ENCODE measurements around the gene C16orf78.

DNA sequence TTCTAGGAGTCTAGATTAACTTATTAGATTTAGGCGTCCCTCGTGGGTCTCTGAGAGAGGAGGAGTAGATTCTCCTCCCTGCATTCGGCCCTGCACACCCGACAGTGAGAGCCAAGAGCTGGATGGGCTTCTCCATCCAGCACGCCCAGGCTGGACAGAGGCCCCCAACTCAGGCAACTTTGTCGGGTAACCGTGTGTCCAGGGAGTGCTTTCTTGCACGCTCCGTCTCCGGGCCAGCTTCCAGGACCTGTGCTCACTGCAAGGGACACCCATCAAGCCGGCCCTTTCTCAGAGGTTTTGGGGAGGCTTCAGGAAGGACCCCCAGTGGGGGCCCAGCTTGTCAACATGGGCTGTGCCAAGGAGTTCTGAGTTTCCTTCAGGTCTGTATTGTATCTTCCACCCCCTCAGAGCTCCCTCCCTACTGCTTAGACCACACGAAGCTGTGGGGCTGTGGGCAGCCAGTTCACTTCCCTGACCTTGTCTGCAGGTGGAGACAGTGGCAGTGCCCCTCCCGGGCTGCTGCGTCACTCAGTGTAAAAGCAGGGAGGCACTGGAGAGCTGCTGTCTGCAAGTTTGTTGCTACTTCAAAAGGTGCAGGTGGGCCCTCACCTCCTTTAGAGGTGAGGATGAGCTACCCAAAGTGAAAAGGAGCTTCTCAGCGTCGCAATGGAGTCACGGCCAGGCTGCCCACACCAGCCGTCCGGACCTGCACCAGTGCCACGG, 24.0 kb upstream of the C16orf78 start:
- TF ChIP-seq, protein P1, sequence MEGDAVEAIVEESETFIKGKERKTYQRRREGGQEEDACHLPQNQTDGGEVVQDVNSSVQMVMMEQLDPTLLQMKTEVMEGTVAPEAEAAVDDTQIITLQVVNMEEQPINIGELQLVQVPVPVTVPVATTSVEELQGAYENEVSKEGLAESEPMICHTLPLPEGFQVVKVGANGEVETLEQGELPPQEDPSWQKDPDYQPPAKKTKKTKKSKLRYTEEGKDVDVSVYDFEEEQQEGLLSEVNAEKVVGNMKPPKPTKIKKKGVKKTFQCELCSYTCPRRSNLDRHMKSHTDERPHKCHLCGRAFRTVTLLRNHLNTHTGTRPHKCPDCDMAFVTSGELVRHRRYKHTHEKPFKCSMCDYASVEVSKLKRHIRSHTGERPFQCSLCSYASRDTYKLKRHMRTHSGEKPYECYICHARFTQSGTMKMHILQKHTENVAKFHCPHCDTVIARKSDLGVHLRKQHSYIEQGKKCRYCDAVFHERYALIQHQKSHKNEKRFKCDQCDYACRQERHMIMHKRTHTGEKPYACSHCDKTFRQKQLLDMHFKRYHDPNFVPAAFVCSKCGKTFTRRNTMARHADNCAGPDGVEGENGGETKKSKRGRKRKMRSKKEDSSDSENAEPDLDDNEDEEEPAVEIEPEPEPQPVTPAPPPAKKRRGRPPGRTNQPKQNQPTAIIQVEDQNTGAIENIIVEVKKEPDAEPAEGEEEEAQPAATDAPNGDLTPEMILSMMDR (optimal IDR thresholded peaks at IDR 0.05 in 1 of 3, IDR thresholded peaks at IDR 0.05 in 1 of 3, conservative IDR thresholded peaks at IDR 0.05 in 1 of 3; ENCODE audit: extremely low read depth in 1 of 3, insufficient read depth in 2 of 3, low read length in 3 of 3) = no peak
- no peak for TF ChIP-seq EZH2 (IDR thresholded peaks at IDR 0.05; ENCODE audit: low read length)

Measured in keratinocyte (primary cell).